HEK293 (cell line): ENCODE data around the gene GTPBP1.
A peak's percentile ranks its signal among the peaks of the same experiment; 100 is the strongest.

Experiments
- CTCF ChIA-PET: fragments of 350-600 bp; formaldehyde crosslinking; extraction: SDS; loops from one replicate; lab custom pipeline; 2021; ENCODE audit warnings: antibody characterized with exemption; lab: Yijun Ruan, JAX
- POLR2A ChIA-PET: fragments of 300-600 bp; formaldehyde crosslinking; extraction: SDS; loops from one replicate; lab custom pipeline; 2020; ENCODE audit warnings: antibody characterized with exemption, inconsistent platforms; lab: Yijun Ruan, JAX
- H3K27ac ChIP-seq: fragments of 200-500 bp; sonication (Bioruptor generic); 2 replicates; pipeline ENCODE4 v1.5.1; 2014; ENCODE audit warnings: low read depth, low read length, control low read depth, inconsistent platforms; ENCODE audit errors: extremely low read depth
- H3K36me3 ChIP-seq, 2 experiments: fragments of 200-500 bp in 1 of 2; sonication (Bioruptor generic) in 1 of 2; 1 replicate in 1 of 2; 2 replicates in 1 of 2; pipeline ENCODE4 v1.5.1; 2014 to 2017; ENCODE audit warnings: inconsistent platforms in 2 of 2, low read length in 2 of 2; ENCODE audit not compliant: control insufficient read depth in 2 of 2, insufficient read depth in 1 of 2
- H3K4me1 ChIP-seq: fragments of 200-500 bp; sonication (Bioruptor generic); 2 replicates; pipeline ENCODE4 v1.5.1; 2014; ENCODE audit warnings: mild to moderate bottlenecking, low read length, inconsistent platforms; ENCODE audit not compliant: control insufficient read depth, insufficient read depth
- H3K4me3 ChIP-seq: 2 replicates; pipeline ENCODE4 v1.5.1; 2011; ENCODE audit warnings: low read depth, mild to moderate bottlenecking, control low read depth, low read length, moderate library complexity
- H3K9me3 ChIP-seq: fragments of 200-500 bp; sonication (Bioruptor generic); 2 replicates; pipeline ENCODE4 v1.5.1; 2014; ENCODE audit warnings: low read depth, low read length, inconsistent platforms; ENCODE audit not compliant: control insufficient read depth, insufficient read depth
- BCL11B ChIP-seq: fragments of 450-650 bp; formaldehyde crosslinking; IDR thresholded peaks from 2 replicates; pipeline ENCODE4 v1.5.1; 2016; ENCODE audit warnings: low read depth, missing biosample characterization, missing genetic modification characterization
- EGR2 ChIP-seq: fragments of 450-650 bp; formaldehyde crosslinking; IDR thresholded peaks from 2 replicates; pipeline ENCODE4 v1.5.1; 2016; ENCODE audit warnings: low read depth, missing biosample characterization, missing genetic modification characterization
- GLIS2 ChIP-seq: fragments of 450-650 bp; formaldehyde crosslinking; IDR thresholded peaks from 2 replicates; pipeline ENCODE4 v1.5.1; 2016; ENCODE audit warnings: missing biosample characterization, missing genetic modification characterization
- HOXA7 ChIP-seq: sonication (generic); formaldehyde crosslinking; IDR thresholded peaks from 2 replicates; pipeline ENCODE4 v1.8.1; 2022; ENCODE audit warnings: missing genetic modification reagents, borderline replicate concordance
- KLF1 ChIP-seq: fragments of 450-650 bp; formaldehyde crosslinking; IDR thresholded peaks from 2 replicates; pipeline ENCODE4 v1.5.1; 2016; ENCODE audit warnings: missing biosample characterization, missing genetic modification characterization
- MEIS1 ChIP-seq: sonication (generic); formaldehyde crosslinking; IDR thresholded peaks from 2 replicates; pipeline ENCODE4 v1.8.1; 2022; ENCODE audit warnings: missing genetic modification reagents, mild to moderate bottlenecking, borderline replicate concordance
- SP2 ChIP-seq: fragments of 450-650 bp; formaldehyde crosslinking; IDR thresholded peaks from 2 replicates; pipeline ENCODE4 v1.5.1; 2016; ENCODE audit warnings: missing biosample characterization, missing genetic modification characterization
- ZBTB20 ChIP-seq: fragments of 450-650 bp; formaldehyde crosslinking; IDR thresholded peaks from 2 replicates; pipeline ENCODE4 v1.5.1; 2016; ENCODE audit warnings: missing biosample characterization, missing genetic modification characterization
- ZNF175 ChIP-seq: fragments of 450-650 bp; formaldehyde crosslinking; IDR thresholded peaks from 2 replicates; pipeline ENCODE4 v1.5.1; 2016; ENCODE audit warnings: missing biosample characterization, missing genetic modification characterization
- ZNF214 ChIP-seq: fragments of 450-650 bp; formaldehyde crosslinking; IDR thresholded peaks from 2 replicates; pipeline ENCODE4 v1.5.1; 2017; ENCODE audit warnings: missing biosample characterization, mild to moderate bottlenecking, missing genetic modification characterization, borderline replicate concordance
- ZNF248 ChIP-seq: fragments of 450-650 bp; formaldehyde crosslinking; IDR thresholded peaks from 2 replicates; pipeline ENCODE4 v1.5.1; 2017; ENCODE audit warnings: missing biosample characterization, missing genetic modification characterization
- ZNF266 ChIP-seq: fragments of 450-650 bp; formaldehyde crosslinking; IDR thresholded peaks from 2 replicates; pipeline ENCODE4 v1.5.1; 2016; ENCODE audit warnings: missing biosample characterization, missing genetic modification characterization, low read depth
- ZNF350 ChIP-seq: fragments of 450-650 bp; formaldehyde crosslinking; IDR thresholded peaks from 2 replicates; pipeline ENCODE4 v1.5.0; 2017; ENCODE audit warnings: missing biosample characterization, mild to moderate bottlenecking, missing genetic modification characterization
- ZNF501 ChIP-seq: fragments of 450-650 bp; formaldehyde crosslinking; IDR thresholded peaks from 2 replicates; pipeline ENCODE4 v1.5.1; 2016; ENCODE audit warnings: missing biosample characterization, missing genetic modification characterization
- ZNF585B ChIP-seq: fragments of 450-650 bp; formaldehyde crosslinking; IDR thresholded peaks from 2 replicates; pipeline ENCODE4 v1.5.1; 2016; ENCODE audit warnings: missing biosample characterization, missing genetic modification characterization
- ZNF660 ChIP-seq: fragments of 450-650 bp; IDR thresholded peaks from 2 replicates; pipeline ENCODE4 v1.5.1; 2018; ENCODE audit warnings: missing biosample characterization, mild to moderate bottlenecking, missing genetic modification characterization
- ZNF664 ChIP-seq: fragments of 450-650 bp; formaldehyde crosslinking; IDR thresholded peaks from 2 replicates; pipeline ENCODE4 v1.5.1; 2016; ENCODE audit warnings: missing biosample characterization, missing genetic modification characterization
- ZNF677 ChIP-seq: fragments of 450-650 bp; IDR thresholded peaks from 2 replicates; pipeline ENCODE4 v1.5.0; 2018; ENCODE audit warnings: missing biosample characterization, mild to moderate bottlenecking, missing genetic modification characterization, moderate library complexity
- ZNF776 ChIP-seq: fragments of 450-650 bp; formaldehyde crosslinking; IDR thresholded peaks from 2 replicates; pipeline ENCODE4 v1.5.0; 2017; ENCODE audit warnings: missing biosample characterization, missing genetic modification characterization, borderline replicate concordance
- TF ChIP-seq, protein P1 (sequence below): fragments of 450-650 bp; IDR thresholded peaks from 2 replicates; pipeline ENCODE4 v1.5.1; 2018; ENCODE audit warnings: missing biosample characterization, mild to moderate bottlenecking, missing genetic modification characterization
- TF ChIP-seq, protein P2 (sequence below): fragments of 450-650 bp; formaldehyde crosslinking; IDR thresholded peaks from 2 replicates; pipeline ENCODE4 v1.5.1; 2017; ENCODE audit warnings: missing biosample characterization, missing genetic modification characterization
- TF ChIP-seq, protein P3 (sequence below): fragments of 450-650 bp; formaldehyde crosslinking; IDR thresholded peaks from 2 replicates; pipeline ENCODE4 v1.5.1; 2016; ENCODE audit warnings: missing biosample characterization, missing genetic modification characterization
- TF ChIP-seq, protein P4 (sequence below): fragments of 450-650 bp; formaldehyde crosslinking; IDR thresholded peaks from 2 replicates; pipeline ENCODE4 v1.5.1; 2016; ENCODE audit warnings: missing biosample characterization, missing genetic modification characterization, borderline replicate concordance

Gene GTPBP1

DNA sequence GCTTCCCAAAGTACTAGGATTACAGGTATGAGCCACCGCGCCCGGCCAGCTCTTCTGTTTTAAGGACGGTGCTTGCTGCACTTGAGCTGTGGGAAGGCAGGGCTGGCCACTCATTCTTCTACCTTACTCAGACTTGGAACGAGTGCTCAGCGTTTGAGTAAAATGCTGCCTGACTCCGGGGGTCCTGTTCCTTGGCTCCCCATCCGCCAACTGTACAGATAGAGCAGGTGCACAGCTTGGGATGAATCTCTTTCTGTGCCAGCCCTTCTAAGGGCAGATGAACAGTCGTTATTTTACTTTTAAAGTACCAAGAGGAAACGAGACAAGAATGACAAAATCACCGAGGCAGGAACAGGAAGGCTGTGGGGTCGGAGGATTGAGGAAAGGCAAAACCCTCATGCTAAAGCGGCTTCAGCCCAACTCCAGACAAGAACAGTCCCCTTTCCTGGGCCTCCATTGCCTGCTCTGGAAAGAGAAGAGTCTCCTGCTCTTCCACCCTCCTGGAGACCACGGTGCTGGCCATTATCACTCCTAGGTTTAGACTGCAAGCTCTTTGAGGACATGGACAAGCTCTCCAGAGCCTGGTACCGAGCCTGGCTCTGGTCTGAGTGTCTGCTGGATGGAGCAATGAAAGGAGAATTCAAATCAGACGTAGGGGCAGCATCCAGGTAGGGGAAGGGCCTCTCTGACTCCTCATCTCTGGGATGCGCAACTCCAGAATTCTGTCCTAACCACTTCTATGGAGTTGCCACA, 51.1 kb downstream of the GTPBP1 start:
- Histone ChIP-seq H3K36me3 (peaks cover 4 to 18% of the 10 kb centered on the region in 2 experiments; a peak in 2 of 3 replicates), H3K4me3 (peak overlapping the region; percentile 71; the same call in 1 of the 2 replicates), H3K4me1 (peaks cover 9% of the 10 kb centered on the region), H3K27ac (peak overlapping the region; percentile 97; the same call in 1 of the 2 replicates), H3K9me3 (no peaks in the 10 kb centered on the region)
- CTCF ChIA-PET: interaction anchor here (1.3 to 5.1 kb wide), 3 partner anchors 9 to 114 kb away, joined by 3 to 48 read pairs (median 23); no protein-coding TSS in a partner anchor
- POLR2A ChIA-PET: interaction anchor here (1.1 to 1.9 kb wide), 3 partner anchors 9 to 25 kb away, joined by 3 to 8 read pairs (median 4); no protein-coding TSS in a partner anchor
- TF ChIP-seq ZNF501: no peak
- TF ChIP-seq ZNF664: no peak
- no peak for TF ChIP-seq ZNF776 (tag by site-specific recombination)
- no peak for TF ChIP-seq ZNF350 (tag by site-specific recombination)
- no peak for TF ChIP-seq SP2
- TF ChIP-seq ZNF585B: no peak
- TF ChIP-seq ZNF266 (tag by site-specific recombination): no peak
- TF ChIP-seq, protein P1, sequence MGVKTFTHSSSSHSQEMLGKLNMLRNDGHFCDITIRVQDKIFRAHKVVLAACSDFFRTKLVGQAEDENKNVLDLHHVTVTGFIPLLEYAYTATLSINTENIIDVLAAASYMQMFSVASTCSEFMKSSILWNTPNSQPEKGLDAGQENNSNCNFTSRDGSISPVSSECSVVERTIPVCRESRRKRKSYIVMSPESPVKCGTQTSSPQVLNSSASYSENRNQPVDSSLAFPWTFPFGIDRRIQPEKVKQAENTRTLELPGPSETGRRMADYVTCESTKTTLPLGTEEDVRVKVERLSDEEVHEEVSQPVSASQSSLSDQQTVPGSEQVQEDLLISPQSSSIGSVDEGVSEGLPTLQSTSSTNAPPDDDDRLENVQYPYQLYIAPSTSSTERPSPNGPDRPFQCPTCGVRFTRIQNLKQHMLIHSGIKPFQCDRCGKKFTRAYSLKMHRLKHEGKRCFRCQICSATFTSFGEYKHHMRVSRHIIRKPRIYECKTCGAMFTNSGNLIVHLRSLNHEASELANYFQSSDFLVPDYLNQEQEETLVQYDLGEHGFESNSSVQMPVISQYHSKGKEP (tag by site-specific recombination): no peak
- no peak for TF ChIP-seq ZNF677 (tag by site-specific recombination)
- no peak for TF ChIP-seq ZNF660
- TF ChIP-seq BCL11B (tag by site-specific recombination): no peak

DNA sequence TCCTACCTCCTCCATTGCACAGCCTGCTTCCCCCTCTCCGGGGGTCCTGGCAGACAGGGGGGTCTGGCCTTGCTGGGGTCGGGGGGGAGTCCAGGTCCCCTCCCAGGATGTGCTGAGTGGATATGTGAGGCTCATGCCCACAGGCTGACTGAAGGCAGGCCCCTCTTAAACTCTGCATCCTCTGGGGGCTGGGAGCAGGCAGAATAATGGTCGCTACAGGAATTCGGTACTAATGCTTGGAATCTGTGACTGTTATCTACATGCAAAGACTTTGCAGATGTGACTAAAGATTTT, 51.7 kb downstream of the GTPBP1 start:
- Histone ChIP-seq H3K36me3 (peaks cover 0 to 13% of the 10 kb centered on the region in 2 experiments; a peak in 2 of 3 replicates), H3K4me3 (no peak overlapping the region), H3K9me3 (no peaks in the 10 kb centered on the region), H3K27ac (no peak overlapping the region), H3K4me1 (peaks cover 9% of the 10 kb centered on the region)
- ChIA-PET POLR2A (interaction anchor here (1.4 to 1.9 kb wide), 2 partner anchors 9 to 24 kb away, joined by 4 to 8 read pairs; no protein-coding TSS in a partner anchor), CTCF (interaction anchor here (0.8 to 5.1 kb wide), 3 partner anchors 8 to 113 kb away, joined by 3 to 48 read pairs (median 23); no protein-coding TSS in a partner anchor)
- TF ChIP-seq GLIS2 (tag by site-specific recombination) (peak; percentile 50; the same call in 1 of the 2 replicates), ZNF248 (tag by site-specific recombination) (no peak)

DNA sequence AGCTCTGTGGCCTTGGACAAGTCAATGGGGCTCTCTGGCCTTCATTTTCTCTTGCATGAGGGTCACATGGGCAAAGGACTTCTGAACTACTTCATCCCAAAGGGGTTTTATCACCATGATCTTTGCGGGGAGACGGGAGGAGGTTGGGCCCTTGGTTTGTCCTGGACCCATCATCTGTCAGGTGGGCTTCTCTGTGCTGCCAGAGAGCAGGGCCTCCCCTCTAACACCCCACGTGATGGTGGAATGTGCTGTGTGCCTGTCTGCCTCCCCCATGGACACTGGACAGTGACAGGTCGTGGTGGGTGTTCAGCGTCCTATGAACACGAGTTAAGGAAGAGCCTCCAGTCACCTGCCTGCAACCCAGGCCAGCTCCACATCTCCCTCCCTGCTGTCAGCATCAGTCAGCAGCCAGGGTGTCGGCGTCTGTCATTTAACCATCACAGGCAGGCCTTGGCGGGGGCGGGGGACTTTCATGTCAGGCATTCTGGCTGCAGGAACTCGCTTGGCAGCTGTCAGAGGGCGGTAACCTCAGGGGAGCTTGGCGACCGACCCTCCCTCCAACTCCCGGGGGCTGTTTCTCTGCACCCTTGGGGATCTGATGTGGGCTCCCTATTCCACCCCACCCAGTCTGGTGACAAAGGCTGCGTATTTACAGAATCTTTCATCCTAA, 52.7 kb downstream of the GTPBP1 start:
- peaks cover 0 to 5% of the 10 kb centered on the region in 2 experiments; a peak in 1 of 3 replicates for H3K36me3 ChIP-seq
- H3K9me3 ChIP-seq: no peaks in the 10 kb centered on the region
- CTCF ChIA-PET: interaction anchor here (0.6 to 5.1 kb wide), 5 partner anchors 7 to 439 kb away, joined by 3 to 48 read pairs (median 4); no protein-coding TSS in a partner anchor
- H3K27ac ChIP-seq: no peak overlapping the region
- H3K4me3 ChIP-seq: no peak overlapping the region
- POLR2A ChIA-PET: interaction anchor here (1.0 to 1.7 kb wide), 2 partner anchors 11 to 77 kb away, joined by 3 to 5 read pairs; partner anchors contain the start of gene TOMM22
- H3K4me1 ChIP-seq: peaks cover 9% of the 10 kb centered on the region
- TF ChIP-seq, protein P2, sequence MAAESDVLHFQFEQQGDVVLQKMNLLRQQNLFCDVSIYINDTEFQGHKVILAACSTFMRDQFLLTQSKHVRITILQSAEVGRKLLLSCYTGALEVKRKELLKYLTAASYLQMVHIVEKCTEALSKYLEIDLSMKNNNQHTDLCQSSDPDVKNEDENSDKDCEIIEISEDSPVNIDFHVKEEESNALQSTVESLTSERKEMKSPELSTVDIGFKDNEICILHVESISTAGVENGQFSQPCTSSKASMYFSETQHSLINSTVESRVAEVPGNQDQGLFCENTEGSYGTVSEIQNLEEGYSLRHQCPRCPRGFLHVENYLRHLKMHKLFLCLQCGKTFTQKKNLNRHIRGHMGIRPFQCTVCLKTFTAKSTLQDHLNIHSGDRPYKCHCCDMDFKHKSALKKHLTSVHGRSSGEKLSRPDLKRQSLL (tag by site-specific recombination): no peak
- TF ChIP-seq, protein P3, sequence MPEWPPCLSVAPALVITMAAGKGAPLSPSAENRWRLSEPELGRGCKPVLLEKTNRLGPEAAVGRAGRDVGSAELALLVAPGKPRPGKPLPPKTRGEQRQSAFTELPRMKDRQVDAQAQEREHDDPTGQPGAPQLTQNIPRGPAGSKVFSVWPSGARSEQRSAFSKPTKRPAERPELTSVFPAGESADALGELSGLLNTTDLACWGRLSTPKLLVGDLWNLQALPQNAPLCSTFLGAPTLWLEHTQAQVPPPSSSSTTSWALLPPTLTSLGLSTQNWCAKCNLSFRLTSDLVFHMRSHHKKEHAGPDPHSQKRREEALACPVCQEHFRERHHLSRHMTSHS: no peak
- TF ChIP-seq ZBTB20 (tag by site-specific recombination) (no peak), ZNF175 (no peak), SP2 (peak; percentile 32; the same call in 1 of the 2 replicates), ZNF660 (no peak), MEIS1 (no peak), EGR2 (peak; percentile 86), ZNF214 (tag by site-specific recombination) (no peak), KLF1 (tag by site-specific recombination) (peak; percentile 30; the same call in 1 of the 2 replicates), HOXA7 (no peak)
- TF ChIP-seq, protein P4, sequence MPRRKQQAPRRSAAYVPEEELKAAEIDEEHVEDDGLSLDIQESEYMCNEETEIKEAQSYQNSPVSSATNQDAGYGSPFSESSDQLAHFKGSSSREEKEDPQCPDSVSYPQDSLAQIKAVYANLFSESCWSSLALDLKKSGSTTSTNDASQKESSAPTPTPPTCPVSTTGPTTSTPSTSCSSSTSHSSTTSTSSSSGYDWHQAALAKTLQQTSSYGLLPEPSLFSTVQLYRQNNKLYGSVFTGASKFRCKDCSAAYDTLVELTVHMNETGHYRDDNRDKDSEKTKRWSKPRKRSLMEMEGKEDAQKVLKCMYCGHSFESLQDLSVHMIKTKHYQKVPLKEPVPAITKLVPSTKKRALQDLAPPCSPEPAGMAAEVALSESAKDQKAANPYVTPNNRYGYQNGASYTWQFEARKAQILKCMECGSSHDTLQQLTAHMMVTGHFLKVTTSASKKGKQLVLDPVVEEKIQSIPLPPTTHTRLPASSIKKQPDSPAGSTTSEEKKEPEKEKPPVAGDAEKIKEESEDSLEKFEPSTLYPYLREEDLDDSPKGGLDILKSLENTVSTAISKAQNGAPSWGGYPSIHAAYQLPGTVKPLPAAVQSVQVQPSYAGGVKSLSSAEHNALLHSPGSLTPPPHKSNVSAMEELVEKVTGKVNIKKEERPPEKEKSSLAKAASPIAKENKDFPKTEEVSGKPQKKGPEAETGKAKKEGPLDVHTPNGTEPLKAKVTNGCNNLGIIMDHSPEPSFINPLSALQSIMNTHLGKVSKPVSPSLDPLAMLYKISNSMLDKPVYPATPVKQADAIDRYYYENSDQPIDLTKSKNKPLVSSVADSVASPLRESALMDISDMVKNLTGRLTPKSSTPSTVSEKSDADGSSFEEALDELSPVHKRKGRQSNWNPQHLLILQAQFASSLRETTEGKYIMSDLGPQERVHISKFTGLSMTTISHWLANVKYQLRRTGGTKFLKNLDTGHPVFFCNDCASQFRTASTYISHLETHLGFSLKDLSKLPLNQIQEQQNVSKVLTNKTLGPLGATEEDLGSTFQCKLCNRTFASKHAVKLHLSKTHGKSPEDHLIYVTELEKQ: peak; percentile 67; the same call in 1 of the 2 replicates
